ENCODE measurements around the gene HRH4.

Gene HRH4

GRCh38 chr18:24494586-24494985 is 34.1 kb downstream of the HRH4 start:
- H3K27me3 ChIP-seq, result no peaks in the 10 kb centered on the region
- no peaks in the 10 kb centered on the region for H3K9me3 ChIP-seq
- DNase-seq, result no peak
- H3K36me3 ChIP-seq, result no peaks in the 10 kb centered on the region
- intact Hi-C loops (cut with DNase I; ENCODE audit: low total_unique reads), result no loop called here
- H3K4me3 ChIP-seq, result no peak overlapping the region
- H3K27ac ChIP-seq, result no peak overlapping the region
- no peaks in the 10 kb centered on the region for H3K4me1 ChIP-seq
- TF ChIP-seq CTCF (IDR thresholded peaks at IDR 0.05), result no peak

GRCh38 chr18:24497031-24497754 is 36.8 kb downstream of the HRH4 start:
- H3K27me3 ChIP-seq, result no peaks in the 10 kb centered on the region
- no peak for TF ChIP-seq CTCF (IDR thresholded peaks at IDR 0.05)

GRCh38 chr18:24499814-24500213 is 39.4 kb downstream of the HRH4 start:
- no peak for TF ChIP-seq CTCF (IDR thresholded peaks at IDR 0.05)
- intact Hi-C loops (cut with DNase I; ENCODE audit: low total_unique reads), result no loop called here
- Histone ChIP-seq H3K4me1 (no peaks in the 10 kb centered on the region), H3K27me3 (no peaks in the 10 kb centered on the region), H3K9me3 (no peaks in the 10 kb centered on the region), H3K4me3 (no peak overlapping the region), H3K27ac (no peak overlapping the region), H3K36me3 (no peaks in the 10 kb centered on the region)
- DNase-seq, result no peak

More at GRCh38 chr18:24497031-24497754, 36.8 kb downstream of the HRH4 start:
- no peaks in the 10 kb centered on the region for H3K4me1 ChIP-seq
- no peaks in the 10 kb centered on the region for H3K9me3 ChIP-seq
- no peak overlapping the region for H3K27ac ChIP-seq
- DNase-seq, result no peak
- intact Hi-C loops (cut with DNase I; ENCODE audit: low total_unique reads), result no loop called here
- no peaks in the 10 kb centered on the region for H3K36me3 ChIP-seq
- no peak overlapping the region for H3K4me3 ChIP-seq

GRCh38 chr18:24500217-24500616 is 39.8 kb downstream of the HRH4 start:
- intact Hi-C loops (cut with DNase I; ENCODE audit: low total_unique reads), result no loop called here
- Histone ChIP-seq H3K4me3 (no peak overlapping the region), H3K27ac (no peak overlapping the region), H3K4me1 (no peaks in the 10 kb centered on the region), H3K9me3 (no peaks in the 10 kb centered on the region), H3K27me3 (no peaks in the 10 kb centered on the region), H3K36me3 (no peaks in the 10 kb centered on the region)
- DNase-seq, result no peak
- no peak for TF ChIP-seq CTCF (IDR thresholded peaks at IDR 0.05)

GRCh38 chr18:24500766-24501165 is 40.3 kb downstream of the HRH4 start:
- Histone ChIP-seq H3K27me3 (no peaks in the 10 kb centered on the region), H3K9me3 (no peaks in the 10 kb centered on the region), H3K4me3 (no peak overlapping the region), H3K36me3 (no peaks in the 10 kb centered on the region), H3K27ac (no peak overlapping the region), H3K4me1 (no peaks in the 10 kb centered on the region)
- no peak for TF ChIP-seq CTCF (IDR thresholded peaks at IDR 0.05)
- DNase-seq, result no peak
- intact Hi-C loops (cut with DNase I; ENCODE audit: low total_unique reads), result no loop called here
